ENCODE results near the gene CBY3. TPM values are rescaled to one million over a fixed set of nuclear protein-coding genes. Genes with fewer than 3 reads are reported as not detected.

The CBY3 gene
- total and polyA plus RNA-seq, 2 of the 13 experiments (the other 11 are each of a cell fraction or from before 2014, with no cell fraction given) = not detected

DNA sequence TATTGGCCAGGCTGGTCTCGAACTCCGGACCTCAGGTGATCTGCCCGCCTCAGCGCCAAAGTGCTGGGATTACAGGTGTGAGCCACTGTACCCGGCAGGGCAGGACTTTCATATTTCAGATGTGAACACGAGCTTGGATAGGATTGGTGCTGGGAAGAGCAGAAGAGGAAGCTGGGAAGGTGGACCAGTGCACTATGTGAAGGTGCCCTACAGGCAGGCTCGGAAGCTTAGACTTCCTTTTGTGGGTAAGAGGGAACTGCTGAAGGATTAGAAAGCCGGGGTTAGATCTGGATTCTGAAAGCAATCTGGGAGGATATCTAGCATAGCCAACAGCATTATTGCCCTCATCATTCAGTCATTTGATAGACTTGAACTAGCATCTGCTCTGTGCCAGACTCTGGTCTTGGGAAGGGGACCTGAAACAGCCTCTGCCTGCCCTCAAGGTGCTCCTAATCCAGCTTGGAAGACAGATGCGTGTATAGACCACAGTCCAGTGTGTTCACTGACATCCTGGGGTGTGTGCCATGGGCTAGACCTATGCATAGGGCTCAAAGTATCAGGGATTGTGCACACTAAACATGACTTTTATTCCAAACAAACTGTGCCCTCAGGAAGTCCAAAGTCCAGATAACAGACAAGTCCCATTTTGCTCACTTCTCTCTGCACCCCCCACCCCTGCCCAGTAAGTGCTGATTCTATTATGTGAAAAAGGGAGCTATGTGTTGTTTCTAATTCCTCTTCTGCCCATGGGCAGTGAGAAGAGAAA lies 637 bp downstream of the CBY3 start (continued):
- TF ChIP-seq, protein P1, sequence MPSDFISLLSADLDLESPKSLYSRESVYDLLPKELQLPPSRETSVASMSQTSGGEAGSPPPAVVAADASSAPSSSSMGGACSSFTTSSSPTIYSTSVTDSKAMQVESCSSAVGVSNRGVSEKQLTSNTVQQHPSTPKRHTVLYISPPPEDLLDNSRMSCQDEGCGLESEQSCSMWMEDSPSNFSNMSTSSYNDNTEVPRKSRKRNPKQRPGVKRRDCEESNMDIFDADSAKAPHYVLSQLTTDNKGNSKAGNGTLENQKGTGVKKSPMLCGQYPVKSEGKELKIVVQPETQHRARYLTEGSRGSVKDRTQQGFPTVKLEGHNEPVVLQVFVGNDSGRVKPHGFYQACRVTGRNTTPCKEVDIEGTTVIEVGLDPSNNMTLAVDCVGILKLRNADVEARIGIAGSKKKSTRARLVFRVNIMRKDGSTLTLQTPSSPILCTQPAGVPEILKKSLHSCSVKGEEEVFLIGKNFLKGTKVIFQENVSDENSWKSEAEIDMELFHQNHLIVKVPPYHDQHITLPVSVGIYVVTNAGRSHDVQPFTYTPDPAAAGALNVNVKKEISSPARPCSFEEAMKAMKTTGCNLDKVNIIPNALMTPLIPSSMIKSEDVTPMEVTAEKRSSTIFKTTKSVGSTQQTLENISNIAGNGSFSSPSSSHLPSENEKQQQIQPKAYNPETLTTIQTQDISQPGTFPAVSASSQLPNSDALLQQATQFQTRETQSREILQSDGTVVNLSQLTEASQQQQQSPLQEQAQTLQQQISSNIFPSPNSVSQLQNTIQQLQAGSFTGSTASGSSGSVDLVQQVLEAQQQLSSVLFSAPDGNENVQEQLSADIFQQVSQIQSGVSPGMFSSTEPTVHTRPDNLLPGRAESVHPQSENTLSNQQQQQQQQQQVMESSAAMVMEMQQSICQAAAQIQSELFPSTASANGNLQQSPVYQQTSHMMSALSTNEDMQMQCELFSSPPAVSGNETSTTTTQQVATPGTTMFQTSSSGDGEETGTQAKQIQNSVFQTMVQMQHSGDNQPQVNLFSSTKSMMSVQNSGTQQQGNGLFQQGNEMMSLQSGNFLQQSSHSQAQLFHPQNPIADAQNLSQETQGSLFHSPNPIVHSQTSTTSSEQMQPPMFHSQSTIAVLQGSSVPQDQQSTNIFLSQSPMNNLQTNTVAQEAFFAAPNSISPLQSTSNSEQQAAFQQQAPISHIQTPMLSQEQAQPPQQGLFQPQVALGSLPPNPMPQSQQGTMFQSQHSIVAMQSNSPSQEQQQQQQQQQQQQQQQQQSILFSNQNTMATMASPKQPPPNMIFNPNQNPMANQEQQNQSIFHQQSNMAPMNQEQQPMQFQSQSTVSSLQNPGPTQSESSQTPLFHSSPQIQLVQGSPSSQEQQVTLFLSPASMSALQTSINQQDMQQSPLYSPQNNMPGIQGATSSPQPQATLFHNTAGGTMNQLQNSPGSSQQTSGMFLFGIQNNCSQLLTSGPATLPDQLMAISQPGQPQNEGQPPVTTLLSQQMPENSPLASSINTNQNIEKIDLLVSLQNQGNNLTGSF (CRISPR knock-in tag; IDR thresholded peaks at IDR 0.05) = no peak
- TF ChIP-seq RXRA (CRISPR knock-in tag; IDR thresholded peaks at IDR 0.05) (peak; percentile 44; the same call in 1 of the 2 replicates), ZNF143 (CRISPR knock-in tag; IDR thresholded peaks at IDR 0.05) (no peak), FOSL1 (CRISPR knock-in tag; IDR thresholded peaks at IDR 0.05; ENCODE audit: borderline replicate concordance) (no peak), NR2F1 (CRISPR knock-in tag; IDR thresholded peaks at IDR 0.05) (0 out of 4 replicates have a peak, but pooled peaks of 1 of the 2 experiments have one; percentile 16), NFE2L2 (IDR thresholded peaks at IDR 0.05; ENCODE audit: low read length) (no peak), ZBTB8A (CRISPR knock-in tag; IDR thresholded peaks at IDR 0.05; ENCODE audit: borderline replicate concordance, low read depth) (no peak), JUN (CRISPR knock-in tag; IDR thresholded peaks at IDR 0.05) (no peak), ZNF672 (CRISPR knock-in tag; IDR thresholded peaks at IDR 0.05) (no peak), RFXANK (CRISPR knock-in tag; IDR thresholded peaks at IDR 0.05) (no peak), TGIF2 (CRISPR knock-in tag; IDR thresholded peaks at IDR 0.05) (peak; percentile 50; the same call in 1 of the 2 replicates), NR3C1 (CRISPR knock-in tag; IDR thresholded peaks at IDR 0.05) (no peak), ZBTB7B (CRISPR knock-in tag; IDR thresholded peaks at IDR 0.05) (peak; percentile 75), ZZZ3 (CRISPR knock-in tag; IDR thresholded peaks at IDR 0.05; ENCODE audit: borderline replicate concordance) (no peak), ZFP90 (CRISPR knock-in tag; IDR thresholded peaks at IDR 0.05; ENCODE audit: borderline replicate concordance) (no peak)
- TF ChIP-seq, protein P2, sequence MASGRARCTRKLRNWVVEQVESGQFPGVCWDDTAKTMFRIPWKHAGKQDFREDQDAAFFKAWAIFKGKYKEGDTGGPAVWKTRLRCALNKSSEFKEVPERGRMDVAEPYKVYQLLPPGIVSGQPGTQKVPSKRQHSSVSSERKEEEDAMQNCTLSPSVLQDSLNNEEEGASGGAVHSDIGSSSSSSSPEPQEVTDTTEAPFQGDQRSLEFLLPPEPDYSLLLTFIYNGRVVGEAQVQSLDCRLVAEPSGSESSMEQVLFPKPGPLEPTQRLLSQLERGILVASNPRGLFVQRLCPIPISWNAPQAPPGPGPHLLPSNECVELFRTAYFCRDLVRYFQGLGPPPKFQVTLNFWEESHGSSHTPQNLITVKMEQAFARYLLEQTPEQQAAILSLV (CRISPR knock-in tag; IDR thresholded peaks at IDR 0.05; ENCODE audit: borderline replicate concordance) = peak; percentile 45; the same call in 1 of the 2 replicates
- TF ChIP-seq, protein P3, sequence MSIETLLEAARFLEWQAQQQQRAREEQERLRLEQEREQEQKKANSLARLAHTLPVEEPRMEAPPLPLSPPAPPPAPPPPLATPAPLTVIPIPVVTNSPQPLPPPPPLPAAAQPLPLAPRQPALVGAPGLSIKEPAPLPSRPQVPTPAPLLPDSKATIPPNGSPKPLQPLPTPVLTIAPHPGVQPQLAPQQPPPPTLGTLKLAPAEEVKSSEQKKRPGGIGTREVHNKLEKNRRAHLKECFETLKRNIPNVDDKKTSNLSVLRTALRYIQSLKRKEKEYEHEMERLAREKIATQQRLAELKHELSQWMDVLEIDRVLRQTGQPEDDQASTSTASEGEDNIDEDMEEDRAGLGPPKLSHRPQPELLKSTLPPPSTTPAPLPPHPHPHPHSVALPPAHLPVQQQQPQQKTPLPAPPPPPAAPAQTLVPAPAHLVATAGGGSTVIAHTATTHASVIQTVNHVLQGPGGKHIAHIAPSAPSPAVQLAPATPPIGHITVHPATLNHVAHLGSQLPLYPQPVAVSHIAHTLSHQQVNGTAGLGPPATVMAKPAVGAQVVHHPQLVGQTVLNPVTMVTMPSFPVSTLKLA (IDR thresholded peaks at IDR 0.05) = no peak
- TF ChIP-seq, protein P4, sequence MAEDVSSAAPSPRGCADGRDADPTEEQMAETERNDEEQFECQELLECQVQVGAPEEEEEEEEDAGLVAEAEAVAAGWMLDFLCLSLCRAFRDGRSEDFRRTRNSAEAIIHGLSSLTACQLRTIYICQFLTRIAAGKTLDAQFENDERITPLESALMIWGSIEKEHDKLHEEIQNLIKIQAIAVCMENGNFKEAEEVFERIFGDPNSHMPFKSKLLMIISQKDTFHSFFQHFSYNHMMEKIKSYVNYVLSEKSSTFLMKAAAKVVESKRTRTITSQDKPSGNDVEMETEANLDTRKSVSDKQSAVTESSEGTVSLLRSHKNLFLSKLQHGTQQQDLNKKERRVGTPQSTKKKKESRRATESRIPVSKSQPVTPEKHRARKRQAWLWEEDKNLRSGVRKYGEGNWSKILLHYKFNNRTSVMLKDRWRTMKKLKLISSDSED (CRISPR knock-in tag; IDR thresholded peaks at IDR 0.05) = no peak
- TF ChIP-seq, protein P5, sequence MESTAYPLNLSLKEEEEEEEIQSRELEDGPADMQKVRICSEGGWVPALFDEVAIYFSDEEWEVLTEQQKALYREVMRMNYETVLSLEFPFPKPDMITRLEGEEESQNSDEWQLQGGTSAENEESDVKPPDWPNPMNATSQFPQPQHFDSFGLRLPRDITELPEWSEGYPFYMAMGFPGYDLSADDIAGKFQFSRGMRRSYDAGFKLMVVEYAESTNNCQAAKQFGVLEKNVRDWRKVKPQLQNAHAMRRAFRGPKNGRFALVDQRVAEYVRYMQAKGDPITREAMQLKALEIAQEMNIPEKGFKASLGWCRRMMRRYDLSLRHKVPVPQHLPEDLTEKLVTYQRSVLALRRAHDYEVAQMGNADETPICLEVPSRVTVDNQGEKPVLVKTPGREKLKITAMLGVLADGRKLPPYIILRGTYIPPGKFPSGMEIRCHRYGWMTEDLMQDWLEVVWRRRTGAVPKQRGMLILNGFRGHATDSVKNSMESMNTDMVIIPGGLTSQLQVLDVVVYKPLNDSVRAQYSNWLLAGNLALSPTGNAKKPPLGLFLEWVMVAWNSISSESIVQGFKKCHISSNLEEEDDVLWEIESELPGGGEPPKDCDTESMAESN (CRISPR knock-in tag; conservative IDR thresholded peaks at IDR 0.05) = peak; percentile 100

Measured in HepG2 (cell line).